Muscle layer of duodenum (tissue), 2 donors: ENCODE data around the gene SLC5A1.
"Not testable (repeated sequence)": the region's sequence is repeated elsewhere in the genome, so short reads cannot be mapped to it uniquely, and the experiment has no call there.

Source experiments
- H3K27ac ChIP-seq: one replicate; pipeline ENCODE4 v1.7.0; 2013; ENCODE audit warnings: mild to moderate bottlenecking, low read length
- H3K27me3 ChIP-seq: one replicate; pipeline ENCODE4 v1.7.0; 2013; ENCODE audit warnings: low read depth, mild to moderate bottlenecking, control low read depth, low read length
- H3K36me3 ChIP-seq, 2 donors: one replicate each; pipeline ENCODE4 v1.7.0; 2013; ENCODE audit warnings: low read length in 2 of 2, control low read depth in 1 of 2, mild to moderate bottlenecking in 1 of 2; ENCODE audit not compliant: insufficient read depth in 2 of 2, control insufficient read depth in 1 of 2
- H3K4me1 ChIP-seq, 2 donors: one replicate each; pipeline ENCODE4 v1.7.0; 2013; ENCODE audit warnings: low read length in 2 of 2, mild to moderate bottlenecking in 2 of 2, control low read depth in 1 of 2, moderate library complexity in 1 of 2; ENCODE audit not compliant: insufficient read depth in 2 of 2, control insufficient read depth in 1 of 2
- H3K4me3 ChIP-seq, 2 donors: one replicate each; pipeline ENCODE4 v1.7.0; 2013; ENCODE audit warnings: low read length in 2 of 2, low read depth in 1 of 2, mild to moderate bottlenecking in 1 of 2
- H3K9me3 ChIP-seq, 2 donors: one replicate each; pipeline ENCODE4 v1.7.0; 2013; ENCODE audit warnings: low read length in 2 of 2, control low read depth in 1 of 2, mild to moderate bottlenecking in 1 of 2; ENCODE audit not compliant: control insufficient read depth in 1 of 2
- donor health status: healthy.

The SLC5A1 gene

DNA sequence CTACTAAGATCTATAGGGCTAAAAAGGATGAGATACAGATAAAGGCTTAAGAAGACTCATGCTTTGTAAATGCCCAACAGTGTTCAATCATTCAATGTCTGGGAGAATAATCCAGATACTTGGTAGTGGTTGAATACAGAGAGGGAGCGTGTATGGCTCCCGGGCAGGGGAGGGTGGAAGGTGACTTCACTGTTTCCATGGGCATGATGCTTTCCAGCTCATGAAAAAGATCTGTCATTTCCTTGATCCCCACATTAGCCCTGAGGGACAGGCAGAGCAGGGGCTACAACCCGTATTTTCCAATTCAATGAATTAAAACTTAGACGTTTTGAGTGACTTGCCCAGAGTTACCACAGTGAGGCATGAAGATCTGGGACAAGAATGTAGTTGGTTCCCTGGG is 111.7 kb downstream of the SLC5A1 start:
- H3K4me1 ChIP-seq, H3K27ac ChIP-seq, H3K27me3 ChIP-seq, H3K4me3 ChIP-seq, H3K36me3 ChIP-seq, H3K9me3 ChIP-seq: not testable (repeated sequence)

DNA sequence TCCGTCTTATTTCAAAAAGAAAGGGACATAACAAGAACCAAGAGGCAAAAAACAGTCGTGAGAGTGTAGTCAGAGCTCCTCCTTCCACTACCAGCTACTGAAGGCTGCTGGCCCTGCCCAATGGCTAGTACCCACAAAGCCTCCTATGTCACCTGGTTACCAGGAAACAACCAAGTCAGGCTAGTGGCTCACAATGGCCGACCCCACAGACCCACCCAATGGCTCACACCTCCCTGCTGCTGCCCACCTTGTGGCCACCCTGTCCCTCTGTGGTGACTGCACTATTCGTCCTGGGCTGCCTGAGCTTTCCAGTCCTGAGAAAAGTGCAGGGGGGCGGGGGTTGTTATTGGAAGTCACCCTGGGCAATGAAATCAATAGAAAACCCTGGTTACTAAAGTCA is 114.6 kb downstream of the SLC5A1 start:
- H3K27ac ChIP-seq, H3K27me3 ChIP-seq, H3K4me3 ChIP-seq, H3K4me1 ChIP-seq, H3K36me3 ChIP-seq, H3K9me3 ChIP-seq: not testable (repeated sequence)

DNA sequence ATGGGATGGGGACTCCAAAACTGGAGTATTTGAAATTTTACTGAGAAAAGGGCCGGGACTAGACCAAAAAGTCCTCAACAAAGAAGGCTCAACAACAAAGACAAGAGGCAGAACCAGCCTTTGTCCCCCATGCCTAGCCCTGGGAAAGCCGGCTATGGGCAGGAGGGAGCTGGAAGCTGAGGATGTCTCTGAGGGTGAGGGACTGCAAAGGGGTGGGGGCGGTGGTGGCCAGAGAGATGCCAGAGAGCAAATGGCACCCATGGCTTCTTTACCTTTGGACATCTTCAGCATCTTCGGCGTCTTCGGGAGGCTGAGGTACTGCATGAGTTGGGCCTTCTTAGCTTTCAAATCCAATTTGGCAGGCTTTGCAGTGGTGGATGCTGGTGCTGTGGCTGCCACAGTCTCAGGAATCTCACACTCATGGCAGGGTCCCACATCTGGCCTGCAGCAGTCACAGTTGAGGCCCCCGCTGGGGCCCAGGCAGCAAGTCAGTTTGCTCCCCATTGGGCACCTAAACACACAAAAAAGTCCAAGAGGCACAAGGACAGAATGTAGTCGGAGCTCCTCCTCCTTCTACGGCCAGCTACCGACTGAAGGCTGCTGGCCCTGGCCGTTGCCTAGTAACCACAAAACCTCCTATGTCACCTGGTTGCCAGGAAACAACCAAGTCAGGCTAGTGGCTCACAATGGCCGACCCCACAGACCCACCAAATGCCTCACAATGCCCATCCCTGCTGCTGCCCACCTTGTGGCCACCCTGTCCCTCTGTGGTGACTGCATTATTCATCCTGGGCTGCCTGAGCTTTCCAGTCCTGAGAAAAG is 115.9 kb downstream of the SLC5A1 start, which contains the start of gene C22orf42:
TSS of gene C22orf42 (minus strand) at position 592 of the 822 bp plus-strand sequence. CDS start at position 504, 88 bp downstream.
- Histone ChIP-seq H3K4me1 (no peaks in the 10 kb centered on the region), H3K27me3 (no peaks in the 10 kb centered on the region), H3K36me3 (no peaks in the 10 kb centered on the region), H3K27ac (no peak within 1 kb of the TSS), H3K4me3 (no peak within 1 kb of the TSS), H3K9me3 (no peaks in the 10 kb centered on the region)

DNA sequence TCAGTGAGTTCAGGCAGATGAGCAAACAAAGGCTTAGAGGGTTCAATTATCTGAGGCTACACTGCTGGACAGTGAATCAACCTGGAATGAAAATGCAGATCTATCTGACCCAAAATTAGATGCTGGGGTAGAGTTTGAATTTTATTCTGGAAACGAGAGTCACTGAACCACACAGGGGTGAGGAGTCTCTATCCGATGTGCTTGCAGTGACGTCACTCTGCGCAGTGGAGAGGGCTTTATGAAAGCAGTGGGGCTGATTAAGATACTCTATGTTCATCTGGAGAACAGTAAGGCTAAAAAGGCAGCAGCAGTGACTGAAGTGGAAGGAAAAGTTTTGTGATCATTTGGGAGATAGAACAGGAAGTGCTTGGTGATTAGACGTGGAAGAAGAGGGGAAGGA is 117.3 kb downstream of the SLC5A1 start:
- H3K4me1 ChIP-seq, H3K9me3 ChIP-seq, H3K27ac ChIP-seq, H3K27me3 ChIP-seq, H3K36me3 ChIP-seq, H3K4me3 ChIP-seq: not testable (repeated sequence)
